Esophagus mucosa (tissue), 1 donor: ENCODE results near the gene EEFSEC. TPM values are rescaled to one million over a fixed set of nuclear protein-coding genes. Genes with fewer than 3 reads are reported as not detected.

Source experiments
- ATAC-seq: fragments of 200-7000 bp; cut with Tn5 transposase; one replicate; pipeline ENCODE4 v1.9.1; 2020
- total RNA-seq: library from RNA; stranded (reverse); gene quantifications from one replicate; pipeline ENCODE4 v1.2.4, GENCODE V29; 2023
- donor health status: DM: yes; HTN: yes; CAD: no.

Gene EEFSEC
- total RNA-seq, 1 donor from 2014 or later, result 10.4 TPM

DNA sequence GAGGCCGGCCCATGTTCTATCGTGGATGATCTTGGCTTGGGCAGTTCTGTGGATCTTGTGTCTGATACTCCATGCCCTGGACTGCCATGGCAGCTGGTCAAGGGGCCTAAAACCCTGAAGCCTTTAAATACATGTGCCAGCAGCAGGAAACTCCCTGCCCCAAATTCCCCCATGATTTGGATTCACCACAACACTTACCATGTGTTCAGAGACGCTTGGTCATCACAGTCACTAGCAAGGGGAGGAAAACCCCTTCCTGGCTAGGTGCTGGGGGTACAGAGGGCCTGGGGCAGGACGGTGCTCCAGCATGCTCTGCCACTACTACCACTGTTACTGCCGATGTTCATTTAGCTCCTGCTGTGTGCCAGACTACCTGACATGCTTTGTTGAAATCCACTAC is 219.0 kb downstream of the EEFSEC start:
- no peak for ATAC-seq

GRCh38 chr3:128372707-128373533 is 219.6 kb downstream of the EEFSEC start:
- ATAC-seq, result no peak

- no peak for ATAC-seq
Measured at GRCh38 chr3:128374746-128375445, 221.6 kb downstream of the EEFSEC start.

DNA sequence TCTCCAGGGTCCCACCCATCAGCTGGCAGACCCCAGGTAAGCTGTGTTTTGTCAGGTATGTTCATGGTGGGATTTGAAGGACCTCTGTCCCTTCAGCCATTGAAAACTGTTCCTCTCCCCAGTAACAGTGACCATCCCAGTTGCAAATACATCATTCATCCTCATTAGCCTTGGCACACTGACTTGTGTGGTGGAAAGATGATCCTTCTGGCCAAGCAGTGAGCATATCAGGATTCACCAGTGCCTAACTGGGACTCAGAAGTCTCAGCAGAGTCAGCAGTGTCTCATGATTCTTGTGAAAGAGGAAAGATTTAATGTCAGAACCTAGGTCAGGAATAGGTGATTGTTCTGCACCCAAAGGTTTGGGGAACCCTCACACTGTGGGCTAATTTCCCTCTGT is 223.2 kb downstream of the EEFSEC start:
- ATAC-seq, result no peak

- no peak for ATAC-seq
Measured at GRCh38 chr3:128378631-128379347, 225.5 kb downstream of the EEFSEC start.

DNA sequence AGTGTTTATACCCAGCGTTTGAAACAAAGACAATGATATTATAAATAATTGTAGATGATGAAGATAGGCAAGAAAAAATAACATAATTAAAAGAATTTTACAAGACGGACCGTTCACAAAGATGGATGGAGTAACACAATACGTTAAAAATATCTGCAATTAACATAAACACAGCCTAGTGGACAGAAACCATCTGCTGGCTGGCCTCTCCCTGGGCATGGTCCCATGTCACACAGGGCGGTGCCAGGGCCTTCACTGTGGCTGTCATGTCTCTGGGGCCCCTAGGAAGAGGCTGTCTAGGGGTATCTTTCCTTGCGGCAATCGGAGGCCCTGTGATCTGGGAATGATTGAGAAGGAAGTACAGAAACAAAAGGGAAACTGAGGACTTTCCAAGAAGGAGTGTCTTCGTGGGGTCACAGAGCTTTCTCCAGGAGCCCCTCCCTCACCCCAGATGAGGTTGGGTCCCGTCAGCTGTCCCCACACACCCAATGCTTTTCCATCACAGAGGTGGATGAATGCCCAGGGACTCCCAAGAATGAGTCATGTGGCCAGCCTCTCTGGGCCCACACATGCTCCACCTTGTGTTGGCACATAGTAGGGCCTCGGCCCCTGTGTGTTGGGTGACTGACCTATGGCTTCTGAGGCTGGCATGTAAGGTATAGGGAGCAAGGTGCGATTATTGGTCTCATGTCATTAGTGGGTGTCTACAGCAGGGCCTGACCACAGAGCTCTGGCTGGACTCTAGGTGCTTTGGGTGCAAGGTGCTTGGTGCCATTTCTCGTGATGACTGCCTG is 226.3 kb downstream of the EEFSEC start:
- ATAC-seq, result no peak

DNA sequence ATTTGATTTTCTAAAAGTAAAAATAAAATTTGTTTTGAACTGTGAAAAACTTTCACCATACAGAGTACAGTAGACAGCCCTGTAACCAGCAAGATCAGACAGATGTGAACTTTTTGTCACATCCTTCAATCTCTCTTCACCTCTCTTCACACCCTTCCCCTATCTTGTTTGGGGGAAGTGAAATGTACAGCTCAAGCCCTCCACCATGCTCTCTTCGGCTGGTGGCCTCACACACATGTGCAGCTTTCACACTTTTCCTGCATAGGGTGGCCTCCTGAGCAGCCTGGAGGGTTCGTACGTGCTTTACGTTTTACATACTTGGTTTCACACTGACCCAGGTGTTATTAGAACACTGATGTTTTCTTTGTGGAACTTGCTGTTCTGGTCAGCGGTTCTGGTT is 227.0 kb downstream of the EEFSEC start:
- ATAC-seq, result no peak

DNA sequence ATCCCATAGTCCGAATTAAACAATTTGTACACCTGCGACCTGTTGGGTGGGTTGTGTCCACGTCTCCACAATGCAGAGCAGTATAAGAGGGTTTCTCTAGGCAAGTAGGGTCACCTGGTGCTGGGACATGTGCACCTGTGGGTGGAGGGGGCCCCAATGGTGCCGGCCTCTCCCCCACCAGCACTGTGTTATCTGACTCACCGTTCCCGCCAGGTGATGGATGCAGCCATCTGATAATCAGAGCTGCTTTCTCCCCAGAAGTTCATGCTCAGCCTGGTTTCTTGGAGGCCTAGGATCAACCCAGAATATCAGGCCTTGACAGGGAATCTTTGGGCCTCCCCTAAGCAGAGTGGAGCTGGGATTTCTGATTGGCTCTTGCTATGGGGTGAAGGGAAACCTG is 227.4 kb downstream of the EEFSEC start:
- no peak for ATAC-seq

DNA sequence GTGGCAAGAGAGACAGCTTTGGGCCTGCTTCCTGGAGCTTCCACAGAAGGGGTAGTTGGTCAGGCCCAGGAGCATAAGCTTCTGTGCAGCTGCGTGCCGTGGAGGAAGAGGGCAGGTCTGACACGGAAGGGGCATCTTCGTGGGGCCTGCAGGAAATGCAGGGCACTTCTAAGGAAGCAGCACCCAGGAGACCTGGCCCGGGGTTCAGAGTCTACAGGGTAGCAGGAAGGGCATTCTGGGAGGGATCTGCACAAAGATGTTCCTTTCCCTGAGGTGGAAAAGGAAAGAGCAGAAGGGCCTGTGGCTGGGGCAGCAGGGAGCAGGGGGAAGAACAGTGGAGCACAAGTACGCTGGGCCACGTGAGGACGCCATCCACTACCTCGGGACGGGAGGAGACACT is 228.3 kb downstream of the EEFSEC start:
- ATAC-seq, result no peak

- ATAC-seq, result no peak
Measured at GRCh38 chr3:128382221-128382807, 229.0 kb downstream of the EEFSEC start.

DNA sequence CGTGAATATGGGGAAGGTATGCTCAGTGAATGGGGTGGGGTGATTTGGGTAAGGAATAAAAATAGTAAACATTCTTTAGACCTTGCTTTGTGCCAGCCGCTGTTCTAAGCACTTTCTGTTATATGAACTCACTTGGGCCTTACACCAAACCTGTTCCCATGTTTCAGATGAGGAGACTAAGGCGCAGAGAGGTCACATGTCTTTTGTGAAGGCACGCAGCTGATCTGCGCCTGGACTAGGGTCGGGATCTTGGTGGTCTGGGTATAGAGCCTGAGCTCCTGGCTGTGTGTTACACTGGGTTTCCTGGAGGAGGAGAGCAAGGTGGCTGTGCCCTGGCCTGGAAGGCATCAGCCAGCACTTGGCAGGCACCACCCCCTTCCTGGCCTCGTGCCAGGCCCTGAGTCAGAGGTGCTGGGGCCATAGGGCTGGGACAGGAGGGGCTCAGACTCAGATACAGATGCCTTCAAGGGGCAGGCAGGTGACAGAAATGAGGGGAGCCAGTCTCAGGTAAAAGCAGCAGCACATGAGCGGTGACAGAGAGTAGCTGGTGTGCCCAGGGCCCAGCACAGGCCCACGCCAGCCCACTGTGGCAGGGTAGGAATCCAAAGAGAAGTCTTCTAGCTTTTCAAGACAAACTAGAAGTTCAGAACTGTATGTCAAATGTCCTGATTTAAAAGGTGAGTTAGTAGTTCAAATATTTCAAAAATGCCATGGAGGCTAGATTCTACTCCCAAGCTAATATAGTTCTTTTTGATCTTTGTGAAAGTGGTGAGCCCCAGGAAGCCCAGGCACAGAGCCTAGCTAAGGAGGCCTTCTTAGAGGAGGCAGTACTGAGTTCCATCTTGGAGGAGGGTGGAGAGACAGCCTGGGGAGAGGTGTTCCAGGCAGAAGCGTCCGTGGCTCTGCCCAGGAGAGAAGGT is 230.3 kb downstream of the EEFSEC start:
- peak; percentile 49 for ATAC-seq

DNA sequence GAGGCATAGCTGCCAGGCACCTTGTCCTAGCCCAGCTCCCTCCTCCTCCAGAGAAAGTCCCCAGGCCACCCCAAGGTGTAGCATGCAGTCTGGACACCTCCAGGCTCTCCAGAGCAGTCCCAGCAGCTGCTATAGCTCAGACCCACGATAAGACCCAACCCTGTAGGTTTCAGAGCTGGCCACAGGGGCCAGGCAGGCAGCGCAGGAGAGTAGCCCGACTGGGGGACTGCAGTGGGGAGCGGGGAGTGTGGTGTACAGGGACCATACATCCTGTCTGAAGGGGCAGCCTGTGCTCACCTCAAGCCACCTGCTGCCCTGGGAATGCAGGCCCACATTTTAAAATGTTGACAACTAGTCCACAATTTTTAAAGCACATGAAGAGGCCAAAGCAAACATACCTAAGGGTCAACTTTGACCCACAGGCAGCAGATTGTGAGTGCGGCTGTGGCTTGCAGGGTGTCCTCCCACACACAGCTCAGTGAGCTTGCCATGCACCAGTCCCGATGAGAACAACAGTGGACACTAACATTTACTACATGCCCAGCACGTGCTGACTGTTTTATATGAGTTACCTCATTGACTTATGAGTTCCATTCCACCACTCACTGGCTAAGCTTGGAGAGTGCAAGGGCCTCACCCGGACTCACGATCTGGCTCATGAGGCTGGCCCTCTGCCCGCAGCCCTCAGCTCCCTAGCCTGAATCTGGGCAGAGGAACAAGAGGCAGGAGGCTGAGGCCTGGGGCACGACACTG is 232.0 kb downstream of the EEFSEC start:
- ATAC-seq, result no peak

- ATAC-seq, result no peak
Measured at GRCh38 chr3:128388932-128389331, 235.7 kb downstream of the EEFSEC start.

GRCh38 chr3:128390867-128391266 is 237.6 kb downstream of the EEFSEC start:
- ATAC-seq, result no peak

DNA sequence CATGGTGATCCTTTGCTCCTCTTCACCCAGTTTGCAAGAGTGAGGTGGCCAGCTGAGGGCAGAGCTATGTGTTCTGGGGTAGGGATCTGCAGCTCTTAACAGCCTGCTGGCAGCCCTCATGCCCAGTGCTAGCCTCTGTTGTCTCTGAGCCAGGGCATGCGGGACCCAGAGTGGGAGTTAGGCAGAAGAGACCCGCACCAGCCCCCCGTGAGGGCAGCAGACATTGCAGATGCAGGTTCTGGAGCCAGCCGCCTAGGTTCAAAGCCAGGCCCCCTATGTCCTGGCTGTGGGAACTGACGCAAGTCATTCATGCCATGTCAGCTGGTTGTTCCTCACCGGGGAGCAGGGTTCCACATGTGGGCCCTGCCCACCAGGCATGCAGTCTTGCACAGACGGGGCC is 238.7 kb downstream of the EEFSEC start:
- ATAC-seq, result no peak

DNA sequence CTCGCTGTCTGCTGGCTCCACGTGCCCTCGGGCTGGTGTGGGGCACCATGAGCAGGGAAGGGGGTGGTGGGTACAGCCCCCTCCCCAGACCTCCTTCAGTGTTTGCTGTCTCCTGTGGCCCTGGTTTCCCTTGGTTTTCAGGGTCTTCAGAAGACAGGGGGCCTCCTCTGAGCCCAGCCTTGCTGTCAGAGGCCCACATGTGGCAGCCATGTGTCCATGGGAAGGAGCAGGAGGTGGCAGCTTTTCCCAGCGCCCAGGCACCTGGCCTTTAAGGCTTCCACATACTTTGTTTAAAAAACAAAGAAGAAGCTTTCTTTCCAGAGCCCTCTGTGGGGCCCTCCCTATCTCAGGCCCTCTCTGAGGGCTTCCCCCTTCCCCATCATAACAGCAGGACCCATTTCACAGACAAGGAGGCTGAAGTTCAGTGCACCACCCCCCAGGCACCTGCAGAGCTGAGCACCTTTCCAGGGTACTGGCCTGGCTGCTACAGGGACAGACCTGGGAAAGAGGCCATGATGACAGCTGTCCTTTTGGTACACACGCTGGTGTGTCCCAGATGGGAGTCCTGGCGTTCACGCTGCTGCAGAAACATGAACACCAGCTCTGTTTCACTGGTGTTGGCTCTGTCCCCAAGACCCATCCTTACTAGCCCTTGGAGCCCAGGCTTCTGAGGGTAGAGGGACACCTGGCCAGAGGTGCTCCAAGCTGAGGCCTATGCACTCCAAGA is 239.7 kb downstream of the EEFSEC start:
- no peak for ATAC-seq

- ATAC-seq, result no peak
Measured at GRCh38 chr3:128394033-128394432, 240.8 kb downstream of the EEFSEC start.

- no peak for ATAC-seq
Measured at GRCh38 chr3:128395046-128395445, 241.8 kb downstream of the EEFSEC start.

GRCh38 chr3:128395500-128396162 is 242.3 kb downstream of the EEFSEC start:
- no peak for ATAC-seq
